Fibroblast of villous mesenchyme (primary cell): ENCODE data around the gene CHD6. TPM values are rescaled to one million over a fixed set of nuclear protein-coding genes. Genes with fewer than 3 reads are reported as not detected.

Experiments
- DNase-seq: peaks from one replicate; pipeline ENCODE4 v3.0.0-alpha.2; 2010; ENCODE audit warnings: low read depth
- H3K4me3 ChIP-seq: 2 replicates; pipeline ENCODE4 v1.5.1; 2011; ENCODE audit warnings: low read depth, mild to moderate bottlenecking, low read length
- total RNA-seq: library from RNA; depleted of rRNA; stranded (reverse); fragments of >200 nt; gene quantifications from 2 replicates; pipeline ENCODE4 v1.2.3, GENCODE V29; 2012
- TF ChIP-seq, protein P1 (sequence below): IDR thresholded peaks from 2 replicates; pipeline ENCODE4 v1.5.1; 2012; ENCODE audit warnings: low read depth, mild to moderate bottlenecking, low read length; ENCODE audit not compliant: insufficient read depth

CHD6 gene
- total RNA-seq, 1 donor, result 33.2 TPM

DNA sequence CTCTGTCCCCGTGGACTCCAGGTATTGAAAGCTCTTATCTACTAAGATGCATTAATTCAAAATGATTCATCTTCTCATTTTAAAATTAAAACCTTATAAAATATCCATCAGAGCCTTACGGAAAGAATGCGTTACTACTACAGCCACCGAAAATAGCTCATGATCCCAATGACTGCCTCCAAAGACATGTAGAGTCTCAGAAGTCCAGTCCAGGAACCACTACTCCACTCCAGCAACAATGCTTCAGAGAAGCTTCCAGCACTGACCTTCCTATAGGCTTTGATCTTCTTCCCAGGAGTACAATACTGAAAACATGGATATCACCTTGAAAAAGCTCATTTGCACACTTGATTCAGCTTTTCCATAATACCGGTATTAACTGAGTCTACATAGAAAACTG lies 94.3 kb downstream of the CHD6 start:
- no peak for DNase-seq
- TF ChIP-seq, protein P1, sequence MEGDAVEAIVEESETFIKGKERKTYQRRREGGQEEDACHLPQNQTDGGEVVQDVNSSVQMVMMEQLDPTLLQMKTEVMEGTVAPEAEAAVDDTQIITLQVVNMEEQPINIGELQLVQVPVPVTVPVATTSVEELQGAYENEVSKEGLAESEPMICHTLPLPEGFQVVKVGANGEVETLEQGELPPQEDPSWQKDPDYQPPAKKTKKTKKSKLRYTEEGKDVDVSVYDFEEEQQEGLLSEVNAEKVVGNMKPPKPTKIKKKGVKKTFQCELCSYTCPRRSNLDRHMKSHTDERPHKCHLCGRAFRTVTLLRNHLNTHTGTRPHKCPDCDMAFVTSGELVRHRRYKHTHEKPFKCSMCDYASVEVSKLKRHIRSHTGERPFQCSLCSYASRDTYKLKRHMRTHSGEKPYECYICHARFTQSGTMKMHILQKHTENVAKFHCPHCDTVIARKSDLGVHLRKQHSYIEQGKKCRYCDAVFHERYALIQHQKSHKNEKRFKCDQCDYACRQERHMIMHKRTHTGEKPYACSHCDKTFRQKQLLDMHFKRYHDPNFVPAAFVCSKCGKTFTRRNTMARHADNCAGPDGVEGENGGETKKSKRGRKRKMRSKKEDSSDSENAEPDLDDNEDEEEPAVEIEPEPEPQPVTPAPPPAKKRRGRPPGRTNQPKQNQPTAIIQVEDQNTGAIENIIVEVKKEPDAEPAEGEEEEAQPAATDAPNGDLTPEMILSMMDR, result no peak
- H3K4me3 ChIP-seq, result no peak overlapping the region

DNA sequence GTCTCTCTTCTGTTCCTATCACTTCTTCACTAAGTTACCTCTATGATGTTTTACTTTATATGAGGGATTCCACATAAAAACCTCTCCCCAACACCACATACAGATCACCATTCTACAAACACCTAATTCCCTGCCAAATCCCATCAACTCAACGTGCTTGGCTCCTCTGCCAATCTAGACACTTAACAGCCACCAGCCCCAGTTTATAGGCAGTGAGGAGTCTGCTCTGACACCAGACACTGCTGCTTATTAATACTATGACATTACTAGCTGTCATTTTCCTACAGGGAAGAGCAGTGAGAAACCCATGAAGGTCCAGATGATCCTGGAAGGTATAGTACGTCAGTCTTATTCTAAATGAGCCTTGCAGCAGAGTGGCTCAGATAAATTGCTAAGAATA lies 104.3 kb downstream of the CHD6 start:
- no peak for DNase-seq
- TF ChIP-seq, protein P1, result no peak

DNA sequence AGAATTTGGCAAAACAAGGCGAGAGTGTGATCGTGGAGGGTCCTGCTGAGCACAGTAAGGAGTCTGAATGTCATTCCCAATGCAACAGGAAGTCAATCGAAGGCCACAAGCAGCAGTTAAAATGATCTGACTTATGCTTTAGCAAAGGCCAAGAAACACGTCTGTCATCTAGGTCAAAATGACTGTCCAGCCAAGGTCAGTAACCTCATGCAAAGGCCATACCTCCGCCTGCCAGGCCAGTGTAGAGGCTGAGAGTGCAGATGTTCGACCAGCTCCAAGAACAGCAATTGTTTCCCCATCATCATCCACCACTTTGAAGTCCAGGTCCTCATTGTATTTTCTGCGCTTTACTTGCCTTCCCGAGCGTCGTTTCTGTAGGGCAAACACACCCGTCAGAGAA lies 105.6 kb downstream of the CHD6 start:
- H3K4me3 ChIP-seq, result no peak overlapping the region
- no peak for DNase-seq
- TF ChIP-seq, protein P1, result no peak

More for the DNA sequence above, 104.3 kb downstream of the CHD6 start:
- no peak overlapping the region for H3K4me3 ChIP-seq

DNA sequence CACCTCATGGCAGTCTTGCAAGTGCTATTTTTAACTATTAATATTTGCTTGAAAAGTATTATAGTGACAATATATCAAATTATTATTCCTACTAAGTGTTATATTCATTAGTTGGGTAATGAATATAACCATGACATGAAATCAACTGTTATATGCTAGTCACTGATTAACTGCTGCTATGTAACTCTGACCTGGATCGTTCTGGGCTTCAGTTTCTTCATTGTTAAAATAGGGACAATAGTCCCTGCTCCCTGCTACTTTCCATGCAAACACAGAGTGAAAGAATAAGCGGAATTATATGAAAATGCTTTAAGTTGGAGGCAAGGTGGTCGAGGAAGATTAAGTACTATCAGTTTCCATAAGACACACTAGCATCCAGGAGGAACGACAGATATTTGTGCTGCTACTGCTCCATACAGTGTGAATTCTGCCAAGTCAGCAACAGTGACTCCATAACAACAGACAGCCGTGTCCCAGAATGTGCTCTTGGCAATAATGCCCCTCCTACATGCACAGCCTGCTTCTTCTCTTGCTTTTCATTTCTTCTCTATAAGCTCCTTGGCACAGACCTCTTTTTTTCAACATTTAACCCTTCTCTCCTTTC lies 107.2 kb downstream of the CHD6 start:
- no peak for DNase-seq
- H3K4me3 ChIP-seq, result no peak overlapping the region
- TF ChIP-seq, protein P1, result no peak

DNA sequence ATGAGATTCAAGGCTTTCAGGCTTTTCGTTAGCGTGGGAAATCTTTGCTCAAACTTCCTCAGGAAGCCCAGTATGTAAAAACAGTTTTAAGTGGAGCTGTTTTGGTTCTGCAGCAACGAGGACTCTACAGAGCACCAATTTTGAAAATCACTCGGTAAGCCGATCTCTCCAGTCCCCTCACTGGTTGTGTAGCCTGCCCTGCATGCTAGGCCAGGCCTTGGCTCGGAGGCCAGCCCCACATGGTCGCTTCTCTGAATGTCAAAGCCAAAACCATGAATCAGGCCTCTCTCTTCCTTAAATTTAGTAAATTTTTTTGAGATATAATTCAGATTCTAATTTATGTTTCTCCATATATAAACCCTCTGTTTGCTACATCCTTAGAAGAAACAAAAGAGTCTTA lies 108.0 kb downstream of the CHD6 start:
- no peak overlapping the region for H3K4me3 ChIP-seq
- DNase-seq, result no peak
- TF ChIP-seq, protein P1, result no peak

DNA sequence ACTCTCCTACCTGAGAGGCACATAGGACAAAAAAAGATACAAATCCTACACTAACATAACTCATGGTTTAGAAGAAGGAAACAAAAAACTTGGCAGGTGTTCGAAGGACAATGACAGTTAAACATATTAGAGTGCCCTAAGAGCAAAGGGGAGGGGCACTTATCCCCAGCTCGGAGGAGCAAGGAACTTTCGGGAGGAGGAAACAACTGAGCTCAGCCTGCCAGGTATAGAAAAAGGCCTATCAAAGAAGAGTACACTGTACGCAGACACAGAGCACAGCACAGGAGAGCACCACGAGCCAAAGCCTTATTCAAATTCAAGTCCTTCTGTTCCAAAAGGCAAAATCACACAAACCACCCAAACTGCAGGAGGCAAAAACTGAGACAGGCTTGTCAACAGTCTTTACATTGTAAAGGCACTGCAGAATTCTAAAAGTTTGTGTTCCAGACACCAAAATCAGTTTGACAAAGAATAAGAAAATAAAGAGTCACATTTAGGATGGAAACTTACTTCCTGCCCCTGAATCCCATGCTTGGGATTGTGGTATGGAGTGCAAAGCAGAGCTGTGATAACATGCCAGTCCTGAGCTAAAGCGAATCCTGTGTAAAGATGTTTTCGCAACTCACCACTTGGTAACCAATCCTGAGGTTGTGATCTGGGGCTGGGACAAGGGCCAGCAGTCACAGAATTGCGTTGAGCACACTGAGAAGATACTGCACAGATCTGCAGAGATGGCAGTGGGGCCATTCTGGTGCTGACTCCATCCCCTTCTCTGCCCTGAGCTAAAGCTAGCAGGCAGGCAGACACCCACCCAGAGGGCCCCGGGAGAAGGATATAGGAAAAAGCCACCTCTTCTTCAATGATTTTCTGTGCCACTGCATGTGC lies 108.6 kb downstream of the CHD6 start:
- peak; percentile 90 for DNase-seq
- no peak overlapping the region for H3K4me3 ChIP-seq
- TF ChIP-seq, protein P1, result no peak
